H1 (cell line): ENCODE data around the gene EEF1G. TPM values are rescaled to one million over a fixed set of nuclear protein-coding genes. Genes with fewer than 3 reads are reported as not detected.

Source experiments
- EP300 ChIP-seq, 2 experiments: IDR thresholded peaks; 1 replicate in 1 of 2; 2 replicates in 1 of 2; pipeline ENCODE4 v1.6.1; 2011 to 2012; ENCODE audit warnings: low read depth in 2 of 2, low read length in 2 of 2, mild to moderate bottlenecking in 2 of 2, borderline replicate concordance in 1 of 2, inconsistent platforms in 1 of 2, moderate library complexity in 1 of 2
- EZH2 ChIP-seq: fragments of 200-600 bp; sonication (generic); IDR thresholded peaks from 2 replicates; pipeline ENCODE4 v1.7.1; 2012; ENCODE audit warnings: low read depth, mild to moderate bottlenecking, moderate library complexity, low read length, inconsistent platforms; ENCODE audit not compliant: severe bottlenecking
- JUND ChIP-seq: IDR thresholded peaks from 2 replicates; pipeline ENCODE4 v1.6.1; 2011; ENCODE audit warnings: mild to moderate bottlenecking, improper control_type of control experiment, low read length
- RNF2 ChIP-seq: fragments of 200-900, 300-1000 bp; sonication (generic); IDR thresholded peaks from 2 replicates; pipeline ENCODE4 v1.7.1; 2016; ENCODE audit warnings: borderline replicate concordance, low read depth, mild to moderate bottlenecking, antibody characterized with exemption, low read length; ENCODE audit not compliant: poor library complexity, severe bottlenecking; ENCODE audit errors: missing control alignments
- SRF ChIP-seq: IDR thresholded peaks from 2 replicates; pipeline ENCODE4 v1.6.1; 2011; ENCODE audit warnings: mild to moderate bottlenecking, low read depth, low read length, moderate library complexity
- polyA plus RNA-seq, 7 experiments: library from polyadenylated mRNA; depleted of rRNA in 3 of 7; stranded (reverse) in 5 of 7; unstranded in 2 of 7; fragments of >200 nt in 5 of 7; fragments of 200-250 nt in 2 of 7; gene quantifications; 1 replicate in 5 of 7; 2 replicates in 1 of 7; 4 replicates in 1 of 7; pipeline versions ENCODE4 v1.2.1 to v1.2.3, GENCODE V29; 2011 to 2013; ENCODE audit warnings: missing spikeins in 2 of 7, mixed read lengths in 2 of 7
- total RNA-seq: library from RNA; stranded (reverse); fragmentation: NEBNext Ultra II Directional; extraction: Animal tissue kit (Norgen Biotek cat#: 25700); gene quantifications from 2 replicates; pipeline ENCODE4 v1.2.1, GENCODE V29; 2021
- TF ChIP-seq, protein P1 (sequence below): fragments of 300-600 bp; sonication (generic); IDR thresholded peaks from 2 replicates; pipeline ENCODE4 v1.7.1; 2012; ENCODE audit warnings: low read length, moderate library complexity, mild to moderate bottlenecking, inconsistent platforms; ENCODE audit not compliant: insufficient replicate concordance
- TF ChIP-seq, protein P2 (sequence below), 3 experiments: IDR thresholded peaks; 1 replicate in 2 of 3; 2 replicates in 1 of 3; pipeline versions ENCODE4 v1.5.1 to v1.6.1; 2011; ENCODE audit warnings: low read length in 3 of 3, mild to moderate bottlenecking in 3 of 3, inconsistent platforms in 2 of 3, low read depth in 1 of 3, moderate library complexity in 1 of 3; ENCODE audit not compliant: insufficient read depth in 1 of 3; ENCODE audit errors: control extremely low read depth in 1 of 3

Gene EEF1G
- total and polyA plus RNA-seq, 2 of the 8 experiments (the other 6 are each of a cell fraction or from before 2014, with no cell fraction given) = 1,627 to 1,996 TPM

DNA sequence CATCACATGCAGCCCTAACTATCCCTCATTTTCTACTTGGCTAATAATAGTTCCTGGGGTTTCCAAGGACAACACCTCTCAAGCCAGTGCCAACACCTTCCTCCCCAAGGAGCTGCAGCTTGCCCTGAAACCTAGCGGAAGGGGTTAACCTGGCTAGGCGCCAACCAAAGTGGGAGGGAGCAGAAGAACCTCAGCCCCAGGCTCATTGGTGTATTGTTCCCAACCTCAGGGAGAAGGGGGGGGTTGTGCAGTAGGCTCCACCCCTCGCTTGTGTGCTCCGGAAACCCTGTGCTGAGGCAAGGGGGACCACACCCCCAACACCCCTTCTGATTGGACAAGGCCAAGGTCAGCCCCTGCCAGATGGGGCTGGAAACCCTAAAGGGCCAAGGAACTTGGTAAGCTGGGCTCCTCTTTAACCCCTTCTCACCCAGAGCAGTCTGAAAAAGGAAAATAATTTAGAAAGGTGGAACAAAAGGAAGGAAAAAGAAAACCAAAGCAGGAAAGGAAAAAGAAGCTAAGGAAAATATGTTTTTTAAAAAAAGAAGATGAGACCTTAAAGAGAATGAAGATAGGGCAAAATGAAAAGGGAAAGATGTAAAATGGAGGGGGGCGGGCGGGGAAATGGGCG lies 25.5 kb upstream of the EEF1G start (continued):
- TF ChIP-seq, protein P1, sequence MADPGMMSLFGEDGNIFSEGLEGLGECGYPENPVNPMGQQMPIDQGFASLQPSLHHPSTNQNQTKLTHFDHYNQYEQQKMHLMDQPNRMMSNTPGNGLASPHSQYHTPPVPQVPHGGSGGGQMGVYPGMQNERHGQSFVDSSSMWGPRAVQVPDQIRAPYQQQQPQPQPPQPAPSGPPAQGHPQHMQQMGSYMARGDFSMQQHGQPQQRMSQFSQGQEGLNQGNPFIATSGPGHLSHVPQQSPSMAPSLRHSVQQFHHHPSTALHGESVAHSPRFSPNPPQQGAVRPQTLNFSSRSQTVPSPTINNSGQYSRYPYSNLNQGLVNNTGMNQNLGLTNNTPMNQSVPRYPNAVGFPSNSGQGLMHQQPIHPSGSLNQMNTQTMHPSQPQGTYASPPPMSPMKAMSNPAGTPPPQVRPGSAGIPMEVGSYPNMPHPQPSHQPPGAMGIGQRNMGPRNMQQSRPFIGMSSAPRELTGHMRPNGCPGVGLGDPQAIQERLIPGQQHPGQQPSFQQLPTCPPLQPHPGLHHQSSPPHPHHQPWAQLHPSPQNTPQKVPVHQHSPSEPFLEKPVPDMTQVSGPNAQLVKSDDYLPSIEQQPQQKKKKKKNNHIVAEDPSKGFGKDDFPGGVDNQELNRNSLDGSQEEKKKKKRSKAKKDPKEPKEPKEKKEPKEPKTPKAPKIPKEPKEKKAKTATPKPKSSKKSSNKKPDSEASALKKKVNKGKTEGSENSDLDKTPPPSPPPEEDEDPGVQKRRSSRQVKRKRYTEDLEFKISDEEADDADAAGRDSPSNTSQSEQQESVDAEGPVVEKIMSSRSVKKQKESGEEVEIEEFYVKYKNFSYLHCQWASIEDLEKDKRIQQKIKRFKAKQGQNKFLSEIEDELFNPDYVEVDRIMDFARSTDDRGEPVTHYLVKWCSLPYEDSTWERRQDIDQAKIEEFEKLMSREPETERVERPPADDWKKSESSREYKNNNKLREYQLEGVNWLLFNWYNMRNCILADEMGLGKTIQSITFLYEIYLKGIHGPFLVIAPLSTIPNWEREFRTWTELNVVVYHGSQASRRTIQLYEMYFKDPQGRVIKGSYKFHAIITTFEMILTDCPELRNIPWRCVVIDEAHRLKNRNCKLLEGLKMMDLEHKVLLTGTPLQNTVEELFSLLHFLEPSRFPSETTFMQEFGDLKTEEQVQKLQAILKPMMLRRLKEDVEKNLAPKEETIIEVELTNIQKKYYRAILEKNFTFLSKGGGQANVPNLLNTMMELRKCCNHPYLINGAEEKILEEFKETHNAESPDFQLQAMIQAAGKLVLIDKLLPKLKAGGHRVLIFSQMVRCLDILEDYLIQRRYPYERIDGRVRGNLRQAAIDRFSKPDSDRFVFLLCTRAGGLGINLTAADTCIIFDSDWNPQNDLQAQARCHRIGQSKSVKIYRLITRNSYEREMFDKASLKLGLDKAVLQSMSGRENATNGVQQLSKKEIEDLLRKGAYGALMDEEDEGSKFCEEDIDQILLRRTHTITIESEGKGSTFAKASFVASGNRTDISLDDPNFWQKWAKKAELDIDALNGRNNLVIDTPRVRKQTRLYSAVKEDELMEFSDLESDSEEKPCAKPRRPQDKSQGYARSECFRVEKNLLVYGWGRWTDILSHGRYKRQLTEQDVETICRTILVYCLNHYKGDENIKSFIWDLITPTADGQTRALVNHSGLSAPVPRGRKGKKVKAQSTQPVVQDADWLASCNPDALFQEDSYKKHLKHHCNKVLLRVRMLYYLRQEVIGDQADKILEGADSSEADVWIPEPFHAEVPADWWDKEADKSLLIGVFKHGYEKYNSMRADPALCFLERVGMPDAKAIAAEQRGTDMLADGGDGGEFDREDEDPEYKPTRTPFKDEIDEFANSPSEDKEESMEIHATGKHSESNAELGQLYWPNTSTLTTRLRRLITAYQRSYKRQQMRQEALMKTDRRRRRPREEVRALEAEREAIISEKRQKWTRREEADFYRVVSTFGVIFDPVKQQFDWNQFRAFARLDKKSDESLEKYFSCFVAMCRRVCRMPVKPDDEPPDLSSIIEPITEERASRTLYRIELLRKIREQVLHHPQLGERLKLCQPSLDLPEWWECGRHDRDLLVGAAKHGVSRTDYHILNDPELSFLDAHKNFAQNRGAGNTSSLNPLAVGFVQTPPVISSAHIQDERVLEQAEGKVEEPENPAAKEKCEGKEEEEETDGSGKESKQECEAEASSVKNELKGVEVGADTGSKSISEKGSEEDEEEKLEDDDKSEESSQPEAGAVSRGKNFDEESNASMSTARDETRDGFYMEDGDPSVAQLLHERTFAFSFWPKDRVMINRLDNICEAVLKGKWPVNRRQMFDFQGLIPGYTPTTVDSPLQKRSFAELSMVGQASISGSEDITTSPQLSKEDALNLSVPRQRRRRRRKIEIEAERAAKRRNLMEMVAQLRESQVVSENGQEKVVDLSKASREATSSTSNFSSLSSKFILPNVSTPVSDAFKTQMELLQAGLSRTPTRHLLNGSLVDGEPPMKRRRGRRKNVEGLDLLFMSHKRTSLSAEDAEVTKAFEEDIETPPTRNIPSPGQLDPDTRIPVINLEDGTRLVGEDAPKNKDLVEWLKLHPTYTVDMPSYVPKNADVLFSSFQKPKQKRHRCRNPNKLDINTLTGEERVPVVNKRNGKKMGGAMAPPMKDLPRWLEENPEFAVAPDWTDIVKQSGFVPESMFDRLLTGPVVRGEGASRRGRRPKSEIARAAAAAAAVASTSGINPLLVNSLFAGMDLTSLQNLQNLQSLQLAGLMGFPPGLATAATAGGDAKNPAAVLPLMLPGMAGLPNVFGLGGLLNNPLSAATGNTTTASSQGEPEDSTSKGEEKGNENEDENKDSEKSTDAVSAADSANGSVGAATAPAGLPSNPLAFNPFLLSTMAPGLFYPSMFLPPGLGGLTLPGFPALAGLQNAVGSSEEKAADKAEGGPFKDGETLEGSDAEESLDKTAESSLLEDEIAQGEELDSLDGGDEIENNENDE = no peak
- TF ChIP-seq EP300 (IDR thresholded peaks at IDR 0.05; ENCODE audit: borderline replicate concordance in 1 of 2, low read depth in 2 of 2, low read length in 2 of 2) (peak in 1 of 2 experiments; percentile 7; a peak in 1 of 3 replicates), EZH2 (no peak), SRF (no peak), JUND (no peak), RNF2 (no peak)
- TF ChIP-seq, protein P2, sequence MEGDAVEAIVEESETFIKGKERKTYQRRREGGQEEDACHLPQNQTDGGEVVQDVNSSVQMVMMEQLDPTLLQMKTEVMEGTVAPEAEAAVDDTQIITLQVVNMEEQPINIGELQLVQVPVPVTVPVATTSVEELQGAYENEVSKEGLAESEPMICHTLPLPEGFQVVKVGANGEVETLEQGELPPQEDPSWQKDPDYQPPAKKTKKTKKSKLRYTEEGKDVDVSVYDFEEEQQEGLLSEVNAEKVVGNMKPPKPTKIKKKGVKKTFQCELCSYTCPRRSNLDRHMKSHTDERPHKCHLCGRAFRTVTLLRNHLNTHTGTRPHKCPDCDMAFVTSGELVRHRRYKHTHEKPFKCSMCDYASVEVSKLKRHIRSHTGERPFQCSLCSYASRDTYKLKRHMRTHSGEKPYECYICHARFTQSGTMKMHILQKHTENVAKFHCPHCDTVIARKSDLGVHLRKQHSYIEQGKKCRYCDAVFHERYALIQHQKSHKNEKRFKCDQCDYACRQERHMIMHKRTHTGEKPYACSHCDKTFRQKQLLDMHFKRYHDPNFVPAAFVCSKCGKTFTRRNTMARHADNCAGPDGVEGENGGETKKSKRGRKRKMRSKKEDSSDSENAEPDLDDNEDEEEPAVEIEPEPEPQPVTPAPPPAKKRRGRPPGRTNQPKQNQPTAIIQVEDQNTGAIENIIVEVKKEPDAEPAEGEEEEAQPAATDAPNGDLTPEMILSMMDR (IDR thresholded peaks at IDR 0.05; ENCODE audit: control extremely low read depth in 1 of 3, insufficient read depth in 1 of 3, low read depth in 1 of 3, low read length in 3 of 3) = no peak; a peak in 1 of 4 replicates
